Neural progenitor cell (in vitro differentiated cells): ENCODE results near the gene C2CD4C.

Experiments
- EZH2 ChIP-seq: fragments of 200-600 bp; sonication (generic); IDR thresholded peaks from 2 replicates; pipeline ENCODE4 v1.6.1; 2017; ENCODE audit warnings: antibody characterized with exemption, mild to moderate bottlenecking, moderate library complexity
- EZH2phosphoT487 ChIP-seq: fragments of 200-600 bp; sonication (generic); IDR thresholded peaks from 2 replicates; pipeline ENCODE4 v1.6.1; 2017; ENCODE audit warnings: antibody characterized with exemption
- TF ChIP-seq, protein P1 (sequence below): fragments of 200-600 bp; sonication (generic); IDR thresholded peaks from 2 replicates; pipeline ENCODE4 v1.5.1; 2017; ENCODE audit warnings: antibody characterized with exemption, mild to moderate bottlenecking

DNA sequence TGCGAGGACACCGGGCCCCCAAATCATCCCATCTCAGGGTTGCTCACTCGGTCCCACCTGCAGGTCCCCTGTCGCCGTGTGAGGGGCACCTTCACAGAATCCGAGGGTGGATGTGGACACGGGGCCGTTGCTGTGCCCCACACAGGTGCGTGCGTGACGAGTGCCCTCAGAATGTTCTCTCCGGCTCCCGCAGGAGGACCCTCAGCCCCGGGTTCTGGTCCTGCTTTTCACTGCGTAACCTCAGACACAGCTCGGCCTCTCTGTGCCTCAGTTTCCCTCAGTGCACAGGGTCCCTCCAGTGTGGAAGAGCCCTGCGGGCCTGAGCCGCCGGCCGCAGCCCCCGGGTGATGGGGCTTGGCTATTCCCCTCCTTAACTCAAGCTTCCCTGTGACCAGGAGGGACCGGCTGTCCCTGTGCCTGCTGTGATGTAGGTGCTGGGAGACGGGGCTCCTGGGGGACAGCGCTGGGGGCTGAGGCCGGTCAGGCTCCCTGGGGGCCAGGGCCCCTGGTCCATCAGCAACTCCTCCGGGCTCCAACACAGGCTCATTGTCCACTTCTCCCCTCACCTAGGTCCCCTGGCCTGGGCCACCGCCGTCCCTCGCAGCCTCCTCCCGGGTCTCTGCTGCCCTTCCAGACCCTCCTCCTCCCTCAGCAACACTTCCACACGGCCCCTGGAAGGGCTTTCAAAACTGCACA lies 47.1 kb upstream of the C2CD4C start:
- no peak for TF ChIP-seq EZH2
- TF ChIP-seq, protein P1, sequence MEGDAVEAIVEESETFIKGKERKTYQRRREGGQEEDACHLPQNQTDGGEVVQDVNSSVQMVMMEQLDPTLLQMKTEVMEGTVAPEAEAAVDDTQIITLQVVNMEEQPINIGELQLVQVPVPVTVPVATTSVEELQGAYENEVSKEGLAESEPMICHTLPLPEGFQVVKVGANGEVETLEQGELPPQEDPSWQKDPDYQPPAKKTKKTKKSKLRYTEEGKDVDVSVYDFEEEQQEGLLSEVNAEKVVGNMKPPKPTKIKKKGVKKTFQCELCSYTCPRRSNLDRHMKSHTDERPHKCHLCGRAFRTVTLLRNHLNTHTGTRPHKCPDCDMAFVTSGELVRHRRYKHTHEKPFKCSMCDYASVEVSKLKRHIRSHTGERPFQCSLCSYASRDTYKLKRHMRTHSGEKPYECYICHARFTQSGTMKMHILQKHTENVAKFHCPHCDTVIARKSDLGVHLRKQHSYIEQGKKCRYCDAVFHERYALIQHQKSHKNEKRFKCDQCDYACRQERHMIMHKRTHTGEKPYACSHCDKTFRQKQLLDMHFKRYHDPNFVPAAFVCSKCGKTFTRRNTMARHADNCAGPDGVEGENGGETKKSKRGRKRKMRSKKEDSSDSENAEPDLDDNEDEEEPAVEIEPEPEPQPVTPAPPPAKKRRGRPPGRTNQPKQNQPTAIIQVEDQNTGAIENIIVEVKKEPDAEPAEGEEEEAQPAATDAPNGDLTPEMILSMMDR: no peak
- no peak for TF ChIP-seq EZH2phosphoT487
